ENCODE results near the gene PRR5L.

- TF ChIP-seq ZNF274 (IDR thresholded peaks at IDR 0.05; ENCODE audit: low read depth, low read length): no peak
- no peak for TF ChIP-seq YY1 (IDR thresholded peaks at IDR 0.05; ENCODE audit: insufficient read depth, insufficient read length)
- no peak for TF ChIP-seq SUZ12 (IDR thresholded peaks at IDR 0.05; ENCODE audit: extremely low read depth, insufficient read depth, insufficient read length)
These were observed 96.1 kb downstream of the PRR5L start for GRCh38 chr11:36392196-36392595.

All from NT2/D1 (cell line).